GM18507 (cell line): ENCODE results near the gene FAM3C.
"Not testable (repeated sequence)": the region's sequence is repeated elsewhere in the genome, so short reads cannot be mapped to it uniquely, and the experiment has no call there.

Experiments
- DNase-seq: peaks from one replicate; pipeline ENCODE4 v3.0.0; 2011; ENCODE audit warnings: low read depth; ENCODE audit not compliant: insufficient read length; ENCODE audit errors: extremely low spot score
- FAIRE-seq: peaks from 2 replicates; lab custom pipeline; 2011; peaks lifted over from hg19 to GRCh38; lab: Jason Lieb, UNC

Gene FAM3C

GRCh38 chr7:121341933-121342332 is 54.2 kb downstream of the FAM3C start:
- FAIRE-seq (no peak), DNase-seq (no peak)

DNA sequence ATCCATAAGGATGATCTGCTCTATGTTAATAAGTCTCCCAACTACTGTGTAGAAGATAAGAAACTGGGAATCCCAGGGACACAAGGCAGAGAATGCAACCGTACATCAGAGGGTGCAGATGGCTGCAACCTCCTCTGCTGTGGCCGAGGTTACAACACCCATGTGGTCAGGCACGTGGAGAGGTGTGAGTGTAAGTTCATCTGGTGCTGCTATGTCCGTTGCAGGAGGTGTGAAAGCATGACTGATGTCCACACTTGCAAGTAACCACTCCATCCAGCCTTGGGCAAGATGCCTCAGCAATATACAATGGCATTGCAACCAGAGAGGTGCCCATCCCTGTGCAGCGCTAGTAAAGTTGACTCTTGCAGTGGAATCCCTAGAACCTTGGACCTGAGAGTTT is 57.0 kb downstream of the FAM3C start:
- DNase-seq (no peak), FAIRE-seq (no peak)

GRCh38 chr7:121337398-121337797 is 58.7 kb downstream of the FAM3C start:
- FAIRE-seq (no peak), DNase-seq (no peak)

DNA sequence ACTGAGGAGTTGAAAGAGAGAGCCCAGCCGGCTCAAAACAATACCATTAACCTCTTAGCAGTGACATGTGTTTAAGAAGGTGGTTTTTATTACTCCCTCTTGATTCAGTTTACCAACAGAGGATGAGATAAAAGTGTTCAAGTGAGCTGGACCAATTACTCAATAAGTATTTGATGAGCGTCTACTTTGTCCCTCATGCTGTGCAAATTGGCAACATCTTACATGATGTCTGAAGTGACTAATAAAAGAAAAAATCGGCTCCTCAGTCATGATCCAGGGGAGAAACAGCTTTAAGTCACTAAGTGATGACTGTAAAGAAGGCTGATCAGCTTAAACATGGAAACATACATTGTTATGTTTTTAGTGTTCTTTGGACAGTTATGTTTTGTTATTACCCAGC is 59.5 kb downstream of the FAM3C start:
- DNase-seq: no peak
- FAIRE-seq: no peak

- FAIRE-seq (no peak), DNase-seq (no peak)
Measured at GRCh38 chr7:121334875-121335648, 61.0 kb downstream of the FAM3C start.

DNA sequence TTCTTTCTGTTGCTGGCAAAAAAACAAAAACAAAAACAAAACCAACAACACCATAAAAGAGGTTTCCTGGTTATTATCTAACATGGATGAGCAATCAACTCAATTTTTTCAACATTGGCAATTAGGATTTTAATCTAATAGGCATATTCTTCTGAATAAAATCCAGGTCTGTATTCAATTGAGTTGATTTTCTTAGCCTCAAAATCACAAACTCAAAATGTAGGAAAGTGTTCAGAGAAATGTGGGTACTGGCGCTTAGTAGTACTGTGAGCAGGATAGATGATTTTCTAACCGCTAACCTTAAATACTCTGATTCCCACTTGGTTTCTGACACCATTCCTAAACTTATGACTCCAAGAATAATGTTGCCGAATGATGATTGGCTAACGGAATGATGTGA is 61.7 kb downstream of the FAM3C start:
- no peak for DNase-seq
- no peak for FAIRE-seq

DNA sequence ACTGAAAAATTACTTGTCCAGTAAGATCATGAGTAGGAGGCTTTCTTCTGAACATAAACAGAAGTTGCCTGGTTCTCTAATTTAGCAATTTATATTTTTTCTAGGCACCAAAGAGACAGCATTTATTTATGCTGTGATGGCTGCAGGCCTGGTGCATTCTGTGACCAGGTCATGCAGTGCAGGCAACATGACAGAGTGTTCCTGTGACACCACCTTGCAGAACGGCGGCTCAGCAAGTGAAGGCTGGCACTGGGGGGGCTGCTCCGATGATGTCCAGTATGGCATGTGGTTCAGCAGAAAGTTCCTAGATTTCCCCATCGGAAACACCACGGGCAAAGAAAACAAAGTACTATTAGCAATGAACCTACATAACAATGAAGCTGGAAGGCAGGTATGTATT is 64.5 kb downstream of the FAM3C start:
- no peak for DNase-seq
- FAIRE-seq: no peak

DNA sequence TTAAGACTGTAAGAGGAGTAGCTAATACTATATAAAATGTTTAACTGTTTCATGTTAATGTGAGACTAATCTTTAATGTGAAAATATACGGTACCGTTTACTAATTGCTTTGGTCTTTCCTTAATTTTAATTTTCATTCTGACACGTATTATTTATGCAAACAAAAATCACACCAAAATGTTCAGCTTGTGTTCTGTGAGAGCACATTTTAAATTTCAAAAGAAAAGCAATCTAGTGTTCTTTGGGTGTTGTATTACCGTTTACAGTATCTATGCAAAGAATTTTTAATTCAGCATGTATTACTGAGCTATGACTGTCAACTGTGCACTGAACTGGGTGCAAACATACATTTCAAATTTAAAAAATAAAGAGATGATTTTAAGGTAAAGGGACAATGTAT is 65.1 kb downstream of the FAM3C start:
- no peak for FAIRE-seq
- no peak for DNase-seq

DNA sequence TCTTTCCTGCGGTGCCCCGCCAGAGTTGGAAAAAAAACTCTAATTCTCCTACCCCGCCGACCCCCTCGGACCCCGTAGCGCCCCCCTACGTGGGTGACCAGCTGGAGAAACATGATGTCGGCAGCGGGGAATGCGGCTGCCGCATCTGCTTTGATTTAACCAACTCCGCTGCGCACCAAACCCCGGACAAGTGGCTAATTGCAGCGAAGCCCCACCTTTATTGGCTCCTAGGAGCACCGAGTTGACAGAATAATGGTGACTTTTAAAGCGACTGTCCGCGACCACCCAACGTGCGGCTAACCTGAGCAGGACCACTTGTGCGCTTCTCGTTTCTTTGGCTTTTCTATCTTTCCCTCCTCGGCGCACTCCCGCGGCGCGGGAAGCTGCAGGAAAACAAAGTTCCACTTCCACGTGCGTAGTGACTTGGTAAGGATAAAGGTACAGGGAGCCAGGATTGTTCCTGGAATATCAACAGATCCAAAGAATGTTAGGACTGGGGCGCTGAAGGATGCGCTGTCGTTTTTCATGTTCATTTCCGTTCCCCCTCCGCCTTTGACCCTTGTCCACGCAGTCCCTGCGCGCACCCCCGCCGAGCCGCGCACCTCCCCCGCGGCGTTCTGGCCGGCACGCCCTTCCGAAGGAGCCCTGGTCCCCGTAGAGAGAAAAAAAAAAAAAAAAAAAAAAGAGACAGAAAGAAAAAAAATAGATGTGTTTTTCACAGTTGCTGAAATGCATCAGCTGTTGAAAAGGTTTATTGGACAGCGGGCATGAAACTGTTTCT is 65.9 kb downstream of the FAM3C start:
- DNase-seq: no peak

GRCh38 chr7:121329191-121330052 is 66.7 kb downstream of the FAM3C start:
- FAIRE-seq (no peak), DNase-seq (no peak)

More for the DNA sequence above, 65.9 kb downstream of the FAM3C start:
- no peak for FAIRE-seq

DNA sequence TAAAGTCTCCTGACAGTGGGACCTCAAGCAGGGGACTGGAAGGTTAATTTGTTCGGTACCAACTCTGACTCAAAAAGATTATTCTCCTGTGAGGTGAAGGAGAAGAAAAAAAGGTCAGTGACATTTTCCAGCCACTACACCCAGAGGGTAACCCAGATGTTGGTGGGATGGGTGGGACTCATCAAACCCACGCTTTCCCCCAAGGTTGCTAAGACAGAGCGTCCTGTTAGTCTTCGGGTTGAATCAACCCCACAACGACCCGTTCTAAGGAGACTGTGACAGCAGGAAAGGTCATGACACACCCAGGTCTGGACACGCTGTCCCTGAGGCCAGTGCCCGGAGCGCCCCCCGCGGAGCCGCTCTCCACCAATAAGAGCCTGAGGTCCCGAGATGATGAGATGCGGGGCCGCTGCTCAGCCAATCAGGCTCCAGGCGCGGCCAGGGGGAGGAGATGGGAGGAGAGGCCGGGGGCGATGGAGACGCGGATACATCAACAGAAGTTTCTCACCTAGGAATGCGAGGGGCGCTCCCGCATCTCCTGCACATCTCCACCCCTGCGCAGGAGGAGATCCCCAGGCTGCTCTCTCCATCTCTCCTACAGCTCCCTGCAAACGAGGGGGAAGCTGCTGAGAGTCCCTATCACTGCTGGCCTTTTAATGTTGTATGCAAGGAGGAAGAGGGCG is 67.5 kb downstream of the FAM3C start, which contains the start of gene WNT16:
Gene WNT16 (plus strand): TSS at position 493 of the 683 bp plus-strand sequence. CDS start 293 bp downstream, outside the sequence.
- DNase-seq (no peak), FAIRE-seq (no peak)

DNA sequence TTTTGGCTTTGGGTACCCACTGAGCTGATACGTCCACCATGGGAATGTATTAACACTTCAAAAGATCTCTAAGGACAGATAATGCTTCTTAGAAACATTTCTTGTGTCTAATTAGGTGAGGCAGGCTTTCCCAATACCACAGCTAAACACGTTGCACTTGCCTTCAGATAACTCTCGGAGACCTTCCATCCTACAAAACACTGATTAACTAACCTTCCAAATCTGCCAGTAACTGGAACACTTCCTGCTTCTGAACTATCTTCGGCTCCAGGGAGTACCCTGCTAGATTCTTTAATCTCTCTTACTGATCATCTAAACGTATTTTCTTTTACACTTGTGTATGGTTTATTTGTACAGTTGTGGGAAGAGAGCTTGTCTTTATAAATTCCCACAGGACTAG is 68.4 kb downstream of the FAM3C start:
- DNase-seq (no peak), FAIRE-seq (no peak)

DNA sequence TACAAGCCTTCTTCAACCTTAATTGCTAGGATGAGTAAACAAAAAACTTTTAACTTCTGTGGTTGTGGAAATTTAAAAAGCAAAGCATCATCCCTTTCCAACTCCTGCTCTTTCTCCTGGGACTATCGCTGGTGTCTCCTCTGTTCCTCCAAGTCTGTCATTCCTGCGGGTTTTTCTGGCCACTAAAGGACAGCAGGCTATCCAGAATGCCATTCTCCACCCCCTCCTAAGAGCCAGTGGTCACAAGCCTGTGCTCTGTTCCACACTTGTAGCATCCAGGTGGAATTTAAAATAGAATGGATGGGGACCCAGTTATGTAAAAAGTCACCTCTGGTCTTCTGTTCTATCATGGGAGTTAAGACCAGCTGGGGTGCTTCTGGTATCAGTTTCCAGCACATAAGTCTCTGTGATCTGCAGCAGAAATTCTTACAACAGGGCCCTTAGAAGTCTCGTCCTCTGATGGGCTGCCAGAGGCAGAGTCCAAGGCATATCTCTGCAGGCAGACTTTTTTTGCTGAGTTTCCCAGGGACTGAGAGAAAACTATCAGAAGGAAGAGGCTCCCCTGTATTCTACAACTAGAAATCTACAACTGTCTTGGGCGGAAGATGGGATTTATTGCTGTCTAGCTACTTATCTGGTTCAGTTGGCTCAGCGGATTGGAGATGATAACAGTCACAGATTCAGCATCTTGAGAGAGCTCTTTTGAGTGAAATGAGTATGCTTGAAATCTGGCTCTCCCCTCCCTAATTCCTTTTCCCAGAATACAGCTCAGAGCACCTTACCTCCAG is 72.4 kb downstream of the FAM3C start:
- DNase-seq (no peak), FAIRE-seq (no peak)

GRCh38 chr7:121322460-121322859 is 73.6 kb downstream of the FAM3C start:
- DNase-seq (no peak), FAIRE-seq (no peak)

GRCh38 chr7:121315170-121315569 is 80.9 kb downstream of the FAM3C start:
- DNase-seq: not testable (repeated sequence)

DNA sequence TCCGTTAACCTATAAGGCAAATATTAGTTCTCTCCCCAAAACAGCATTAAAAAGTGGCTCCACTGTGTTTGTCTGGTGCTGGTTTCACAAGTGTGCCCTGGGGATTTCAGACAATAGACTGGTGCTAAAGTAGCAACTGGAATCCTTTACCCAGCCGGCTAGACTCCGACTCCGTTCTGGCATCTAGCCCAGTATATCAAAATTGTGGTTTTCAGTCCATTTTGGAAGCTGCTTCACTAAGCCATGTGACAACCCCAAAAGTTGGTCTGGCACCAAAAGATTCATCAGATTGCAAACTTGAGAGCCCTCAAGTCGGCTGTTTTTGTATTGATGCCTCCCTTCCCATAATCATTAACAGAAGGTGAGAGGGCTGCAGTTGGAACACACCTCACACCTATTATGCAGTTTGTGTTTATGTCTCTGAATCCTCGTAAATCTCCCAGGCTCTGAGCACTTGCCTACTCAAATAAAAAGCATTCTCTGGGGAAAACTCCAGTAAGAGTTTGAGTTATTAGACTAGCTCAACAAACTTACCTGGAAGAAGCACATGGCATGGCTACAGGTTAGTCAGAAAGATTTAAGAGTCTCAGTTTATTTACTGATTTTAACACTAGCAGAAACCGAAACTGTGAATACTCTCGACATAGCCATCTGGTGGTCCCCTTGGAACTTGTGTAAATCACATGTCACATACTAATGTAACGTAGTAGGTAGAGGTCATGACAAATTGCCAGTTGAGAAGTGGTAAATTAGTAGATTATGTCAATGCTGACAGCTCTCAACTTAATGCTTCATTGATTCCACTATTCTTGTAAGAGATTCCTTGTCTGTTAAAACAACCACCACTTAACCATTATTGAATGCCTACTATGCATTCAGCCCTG is 82.1 kb downstream of the FAM3C start:
- DNase-seq: no peak
- FAIRE-seq: peak; percentile 85

More at GRCh38 chr7:121315170-121315569, 80.9 kb downstream of the FAM3C start:
- not testable (repeated sequence) for FAIRE-seq

DNA sequence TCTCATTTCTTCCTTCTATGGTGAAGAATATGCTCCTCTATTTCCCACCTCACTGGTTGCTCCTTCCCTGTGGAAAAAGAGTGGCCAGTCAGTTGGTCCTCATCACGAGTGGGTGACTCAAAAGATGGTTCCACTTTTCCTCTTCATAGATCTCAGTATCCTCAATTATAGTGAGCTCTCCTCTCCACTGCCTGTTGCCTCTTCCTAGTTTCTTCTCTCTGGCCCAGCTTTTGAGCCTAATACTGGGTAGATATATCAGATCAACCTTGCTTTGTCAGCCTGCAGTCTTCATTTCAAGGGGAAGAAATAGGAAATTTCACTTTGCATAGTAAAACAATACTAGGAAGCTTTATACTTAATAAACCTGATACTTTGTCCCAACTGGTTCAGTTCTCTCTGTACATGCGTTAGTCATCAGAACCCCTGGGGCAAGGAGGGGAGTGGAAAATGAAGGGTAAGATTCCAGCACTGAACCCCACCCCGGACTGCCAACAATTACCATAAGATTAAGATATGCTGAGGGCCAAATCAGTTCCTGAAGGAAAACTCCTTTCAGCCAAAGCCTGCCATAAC is 82.8 kb downstream of the FAM3C start:
- FAIRE-seq (no peak), DNase-seq (no peak)
